Stimulated activated CD4-positive, alpha-beta T cell treated with anti-CD3 and anti-CD28 coated beads, TNF-alpha, amount 100 ng/mL, for 1 hour (primary cell): Measurements from ENCODE around the gene HIF3A.
"Not testable (repeated sequence)": the region's sequence is repeated elsewhere in the genome, so short reads cannot be mapped to it uniquely, and the experiment has no call there.

Experiments used
- DNase-seq, 3 donors: peaks; one replicate each; pipeline ENCODE4 v3.0.0-alpha.2; 2020; ENCODE audit warnings: low read depth in 3 of 3, low spot score in 1 of 3

The HIF3A gene

DNA sequence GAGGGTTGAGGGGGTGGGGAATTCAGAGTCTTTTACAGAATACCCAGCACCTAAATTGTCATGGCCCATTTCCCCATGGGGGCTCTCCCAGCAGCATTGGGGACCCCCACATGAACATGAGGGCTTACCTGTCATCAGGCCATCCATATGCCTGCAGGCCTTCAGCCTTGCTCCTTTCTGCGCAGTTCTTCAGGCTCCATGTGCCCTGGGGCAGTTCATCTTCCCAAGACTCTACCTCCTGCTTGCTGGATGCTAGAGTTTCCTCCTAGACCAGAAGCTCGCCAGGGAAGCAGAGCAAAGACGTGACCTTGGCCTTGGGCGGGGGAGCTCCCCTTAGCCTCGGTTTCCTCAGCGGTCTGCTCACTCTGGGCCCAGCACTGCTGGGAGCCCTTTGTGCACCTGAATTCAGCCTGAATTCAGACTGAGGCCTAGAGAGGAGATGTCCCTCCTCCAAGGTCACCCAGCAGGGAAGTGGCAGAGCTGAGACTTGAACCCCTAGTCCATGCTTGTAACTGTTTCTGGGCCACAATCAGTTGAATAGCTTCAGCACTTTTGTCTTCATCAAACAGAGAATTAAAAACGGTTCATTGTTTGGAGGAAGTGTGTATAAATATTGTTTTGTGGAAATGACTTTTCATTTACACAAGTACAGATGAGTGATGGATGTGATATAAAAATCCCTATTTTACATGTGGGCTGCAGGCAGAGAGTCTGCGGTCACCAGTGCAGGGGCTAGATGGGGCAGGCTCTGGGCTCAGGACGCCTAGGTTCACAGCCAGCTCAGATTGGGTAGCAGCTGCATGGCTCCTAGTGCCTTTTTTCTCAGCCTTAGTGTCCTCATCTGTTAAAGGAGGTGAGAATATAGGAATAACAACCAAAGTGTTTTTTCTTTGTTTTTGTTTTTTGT is 59.6 kb downstream of the HIF3A start:
- no peak for DNase-seq

DNA sequence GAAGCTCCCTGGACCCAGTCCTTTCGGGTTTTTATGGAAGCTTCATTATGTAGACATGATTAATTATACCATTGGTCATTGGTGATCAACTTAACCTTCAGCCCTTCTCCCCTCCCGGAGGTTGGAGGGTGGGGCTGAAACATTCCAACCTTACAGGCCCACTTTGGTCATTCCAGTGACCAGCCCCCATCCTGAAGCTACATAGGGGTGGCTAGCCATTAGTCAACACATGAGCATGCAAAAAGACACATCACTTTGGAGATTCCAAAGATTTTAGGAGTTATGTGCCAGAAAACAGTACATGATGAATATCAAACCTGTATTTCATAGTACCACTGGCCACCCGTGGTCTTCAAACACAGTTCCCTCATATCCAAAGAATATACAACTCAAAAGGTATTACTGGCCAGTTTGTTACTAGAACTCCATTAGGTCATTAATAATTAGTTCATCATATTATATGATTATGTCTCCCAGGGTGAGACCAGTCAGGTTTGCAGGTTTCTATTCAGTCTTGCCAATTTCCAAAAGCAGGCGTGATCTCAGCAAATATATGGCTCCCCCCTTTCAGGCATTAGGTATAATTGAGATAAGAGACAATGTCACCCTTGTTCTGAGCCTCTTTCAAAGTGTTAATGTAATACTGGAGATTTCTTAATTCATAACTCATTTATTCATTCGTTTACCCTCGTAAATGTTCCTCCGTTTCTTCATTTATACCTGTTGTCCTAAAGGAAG is 61.2 kb downstream of the HIF3A start:
- DNase-seq = no peak

DNA sequence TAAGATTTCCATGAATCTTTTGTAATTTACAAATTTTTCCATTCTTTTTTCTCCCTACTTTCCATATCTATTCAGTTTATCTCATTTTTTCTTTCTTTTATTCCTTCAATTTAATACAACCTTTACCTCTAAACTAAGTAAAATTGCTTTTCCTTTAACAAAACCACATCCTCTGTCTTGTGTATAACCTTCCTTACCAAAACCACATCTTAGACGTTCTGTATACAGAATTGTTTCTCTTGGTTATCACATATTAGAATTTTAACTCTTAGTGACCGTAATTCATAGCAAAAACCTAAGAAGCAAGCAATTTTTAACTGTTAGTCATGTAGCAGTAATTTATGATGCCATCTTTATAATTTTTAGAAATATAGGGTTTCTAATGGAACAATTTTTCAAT is 65.1 kb downstream of the HIF3A start:
- no peak for DNase-seq

DNA sequence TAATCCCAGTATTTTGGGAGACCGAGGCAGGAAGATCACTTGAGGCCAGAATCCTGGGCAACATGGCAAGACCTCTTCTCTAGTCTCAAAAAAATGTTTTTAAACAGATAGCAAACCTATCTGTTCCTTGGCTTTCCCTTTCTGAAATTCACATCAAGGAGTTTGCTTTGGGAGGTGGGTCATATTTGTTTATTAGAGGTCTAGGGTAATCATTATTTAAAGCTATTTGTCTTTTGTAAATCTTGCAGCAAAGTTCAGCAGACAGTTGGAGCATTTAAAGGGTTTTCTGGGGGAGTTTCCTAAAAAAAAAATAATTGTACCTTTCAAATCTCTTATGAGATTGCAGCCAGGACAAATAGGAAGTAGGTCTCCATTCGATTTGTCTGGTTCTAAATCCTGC is 67.5 kb downstream of the HIF3A start:
- no peak for DNase-seq

DNA sequence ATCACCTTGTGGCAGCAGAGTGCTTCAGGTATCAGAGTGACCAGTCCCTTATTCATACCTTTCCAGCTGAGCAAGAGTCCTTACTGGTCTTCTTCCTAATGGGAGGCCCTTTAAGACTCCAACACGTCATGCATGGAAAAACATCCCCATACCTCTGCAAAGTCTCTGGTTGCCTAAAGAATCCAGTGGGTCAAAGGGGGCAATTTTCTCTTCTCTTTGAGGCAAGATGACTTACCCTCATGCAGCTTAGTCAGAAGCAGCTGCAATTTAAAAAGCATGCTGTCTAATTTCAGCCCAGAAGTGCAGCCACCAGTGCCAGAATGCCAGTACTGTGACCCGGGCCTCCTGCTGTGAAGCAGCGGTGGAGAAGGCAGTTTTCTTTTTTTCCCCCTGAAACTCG is 68.7 kb downstream of the HIF3A start:
- DNase-seq = no peak

DNA sequence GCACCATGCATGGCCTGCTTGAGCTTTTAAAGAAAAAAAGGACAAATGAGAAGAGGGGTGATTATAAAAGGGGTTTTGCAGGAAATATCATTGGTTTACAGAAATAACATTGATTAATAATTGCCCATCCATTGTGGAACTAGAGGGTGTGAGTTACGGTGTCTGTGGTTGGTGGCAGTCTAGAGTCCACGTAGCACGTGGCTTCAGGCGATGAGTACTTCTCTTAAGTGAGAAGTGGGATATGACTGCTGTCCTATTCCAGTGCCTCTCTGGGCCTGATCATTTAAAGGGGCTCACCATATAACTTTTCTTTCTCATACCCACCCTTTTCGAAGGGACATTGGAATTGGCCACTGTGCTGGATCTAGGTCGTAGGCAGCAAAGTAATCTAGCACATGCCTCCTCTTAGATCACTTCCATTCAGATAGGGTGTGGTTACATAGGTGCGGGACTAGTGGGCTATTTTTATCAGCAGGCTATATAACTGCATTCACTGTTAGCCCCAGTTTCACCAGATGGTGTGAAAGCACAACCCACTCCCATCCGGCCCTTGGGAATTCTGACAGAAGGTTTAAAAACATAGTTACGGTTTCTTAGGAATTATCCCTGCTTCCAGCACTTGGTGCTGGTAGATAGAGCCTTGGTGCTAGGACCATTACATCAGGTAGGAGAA is 69.9 kb downstream of the HIF3A start:
- no peak for DNase-seq

DNA sequence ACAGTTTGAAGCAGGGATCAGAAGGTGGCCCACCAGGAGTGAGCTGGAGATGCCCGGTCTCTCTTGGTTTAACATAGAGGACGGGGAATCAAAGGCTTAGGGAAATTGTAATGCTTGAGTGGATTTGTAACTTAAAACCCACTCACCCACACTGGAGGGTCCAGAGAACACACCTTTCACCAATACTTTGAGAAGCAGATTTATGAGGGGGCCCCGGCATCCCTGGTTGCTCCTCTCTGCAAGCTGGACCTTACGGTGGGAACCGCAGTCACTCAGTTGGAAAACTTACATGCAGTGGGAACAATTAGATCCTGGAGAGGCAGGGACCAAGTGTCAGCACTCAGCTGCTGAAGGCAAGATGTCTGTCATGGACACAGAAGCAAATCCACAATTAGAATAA is 70.6 kb downstream of the HIF3A start:
- DNase-seq = no peak

DNA sequence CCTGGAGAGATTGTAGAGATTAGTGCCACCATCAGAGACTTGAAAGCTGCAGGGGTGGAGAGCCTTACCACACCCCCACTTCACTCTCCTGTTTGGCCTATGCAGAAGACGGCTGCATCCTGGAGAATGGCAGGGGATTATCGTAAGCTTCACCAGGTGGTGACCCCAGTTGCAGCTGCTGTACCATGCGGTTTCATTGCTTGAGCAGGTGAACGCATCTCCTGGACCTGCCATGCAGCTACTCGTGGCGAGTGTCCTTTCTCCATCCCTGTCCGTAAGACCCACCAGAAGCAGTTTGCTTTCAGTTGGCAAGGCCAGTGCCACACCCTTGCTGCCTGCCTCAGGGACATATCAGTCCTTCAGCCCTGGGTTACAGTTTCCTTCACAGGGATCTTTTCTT is 71.3 kb downstream of the HIF3A start:
- no peak for DNase-seq

DNA sequence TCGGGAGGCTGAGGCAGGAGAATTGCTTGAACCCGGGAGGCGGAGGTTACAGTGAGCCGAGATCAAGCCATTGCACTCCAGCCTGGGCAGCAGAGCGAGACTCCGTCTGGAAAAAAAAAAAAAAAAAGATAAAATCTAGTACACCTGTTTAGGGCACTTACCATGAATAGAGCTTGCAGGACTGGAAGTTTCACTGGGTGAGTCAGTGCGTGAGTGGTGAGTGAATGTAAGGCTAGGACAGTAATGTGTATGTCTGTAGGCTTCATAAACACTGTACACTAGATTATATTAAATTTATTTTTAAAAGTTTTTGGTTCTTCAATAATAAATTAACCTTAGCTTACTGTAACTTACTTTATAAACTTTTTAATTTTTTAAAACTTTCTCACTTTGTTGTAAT is 73.0 kb downstream of the HIF3A start:
- no peak for DNase-seq

DNA sequence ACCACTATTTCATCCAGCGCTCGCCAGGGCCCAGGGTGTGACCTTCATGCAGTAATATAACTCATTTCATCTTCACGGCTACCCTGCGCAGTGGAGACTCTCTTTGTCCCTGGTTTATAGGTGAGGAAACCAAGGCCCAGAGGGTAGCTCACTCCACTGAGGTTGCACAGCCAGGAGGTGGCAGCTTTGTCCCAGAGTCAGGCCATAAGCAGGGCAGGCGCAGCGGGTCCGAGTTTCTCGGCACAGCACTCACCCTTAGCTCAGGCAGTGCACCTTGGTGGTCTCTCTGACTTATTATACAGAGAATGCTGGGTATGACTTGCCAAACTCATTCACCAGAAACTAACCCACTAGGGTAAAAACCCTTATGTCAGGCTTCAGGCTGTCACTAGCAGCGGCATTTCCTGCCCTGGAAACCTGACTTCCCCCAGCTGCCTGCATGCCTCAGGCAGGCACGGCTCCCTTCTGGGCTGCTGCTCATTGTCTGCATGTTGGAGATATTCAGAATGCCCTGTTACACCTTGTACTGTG is 74.6 kb downstream of the HIF3A start:
- DNase-seq = no peak

DNA sequence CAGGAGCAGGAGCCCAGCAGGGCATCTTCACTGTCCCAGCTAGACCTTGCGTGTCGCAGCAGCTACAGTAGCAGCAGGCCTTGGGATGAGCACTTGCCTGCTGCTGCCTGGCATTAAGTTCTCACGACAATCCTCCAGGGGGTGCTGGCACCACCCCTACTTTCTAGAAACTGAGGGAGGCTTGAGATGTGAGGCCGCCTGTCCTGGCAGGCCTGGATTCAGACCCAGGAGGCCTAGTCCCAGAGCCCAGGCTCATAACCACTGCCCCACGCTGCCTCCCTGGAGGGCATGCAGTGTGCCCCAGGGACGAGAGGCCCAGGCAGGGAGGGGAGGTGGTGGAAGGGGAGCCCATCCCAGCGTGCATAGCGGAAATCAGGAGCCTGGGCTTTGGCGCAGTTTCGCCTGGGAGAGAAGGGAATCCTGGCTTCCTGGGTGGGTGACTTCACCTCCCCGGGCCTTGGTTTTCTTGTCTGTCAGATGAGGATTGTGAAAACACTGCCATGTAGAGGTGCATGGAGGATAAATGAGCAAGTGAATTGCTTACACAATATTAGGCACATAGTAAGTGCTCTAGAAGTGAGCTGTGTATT is 76.2 kb downstream of the HIF3A start:
- no peak for DNase-seq

DNA sequence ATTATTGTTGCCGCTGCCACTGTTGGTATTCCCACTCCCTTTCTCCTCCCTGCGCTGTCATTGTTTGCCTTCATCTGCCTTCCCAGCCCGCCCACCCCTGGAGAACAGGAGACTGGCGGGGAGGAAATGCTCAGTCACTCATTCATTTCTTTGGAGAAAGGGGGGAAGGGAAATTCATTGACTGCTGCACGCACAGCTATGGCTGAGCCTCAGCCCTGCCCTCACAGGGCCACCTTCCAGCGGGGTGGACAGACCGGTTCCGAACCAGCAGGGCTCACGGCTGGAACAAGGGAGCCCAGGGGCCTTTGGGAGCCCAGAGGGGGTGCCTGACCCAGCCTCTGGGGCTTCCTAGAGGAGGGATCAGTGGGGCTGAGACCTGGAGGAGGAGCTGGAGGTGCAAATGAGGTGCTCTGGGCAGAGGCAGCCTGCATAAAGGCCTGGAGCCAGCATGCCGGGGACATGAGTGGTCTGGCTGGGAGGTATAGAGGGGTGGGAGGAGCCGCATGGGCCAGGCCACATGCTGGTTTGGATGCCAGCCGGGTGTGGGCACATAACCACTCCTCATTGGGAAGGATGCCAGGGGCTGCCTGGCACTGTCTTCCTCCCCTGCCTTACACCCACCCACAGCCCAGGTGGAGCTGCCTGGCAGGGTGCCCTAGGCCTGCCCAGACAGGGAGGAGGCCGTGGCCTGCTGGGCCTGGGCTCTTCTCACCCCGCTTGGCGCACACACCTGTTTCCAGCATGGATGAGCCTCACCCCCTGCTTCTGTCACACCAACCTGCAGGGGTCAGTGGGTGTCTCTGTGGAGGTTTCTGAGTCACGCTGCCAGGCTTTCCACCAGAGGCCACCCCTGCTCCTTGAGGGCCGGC is 76.9 kb downstream of the HIF3A start:
- no peak for DNase-seq

DNA sequence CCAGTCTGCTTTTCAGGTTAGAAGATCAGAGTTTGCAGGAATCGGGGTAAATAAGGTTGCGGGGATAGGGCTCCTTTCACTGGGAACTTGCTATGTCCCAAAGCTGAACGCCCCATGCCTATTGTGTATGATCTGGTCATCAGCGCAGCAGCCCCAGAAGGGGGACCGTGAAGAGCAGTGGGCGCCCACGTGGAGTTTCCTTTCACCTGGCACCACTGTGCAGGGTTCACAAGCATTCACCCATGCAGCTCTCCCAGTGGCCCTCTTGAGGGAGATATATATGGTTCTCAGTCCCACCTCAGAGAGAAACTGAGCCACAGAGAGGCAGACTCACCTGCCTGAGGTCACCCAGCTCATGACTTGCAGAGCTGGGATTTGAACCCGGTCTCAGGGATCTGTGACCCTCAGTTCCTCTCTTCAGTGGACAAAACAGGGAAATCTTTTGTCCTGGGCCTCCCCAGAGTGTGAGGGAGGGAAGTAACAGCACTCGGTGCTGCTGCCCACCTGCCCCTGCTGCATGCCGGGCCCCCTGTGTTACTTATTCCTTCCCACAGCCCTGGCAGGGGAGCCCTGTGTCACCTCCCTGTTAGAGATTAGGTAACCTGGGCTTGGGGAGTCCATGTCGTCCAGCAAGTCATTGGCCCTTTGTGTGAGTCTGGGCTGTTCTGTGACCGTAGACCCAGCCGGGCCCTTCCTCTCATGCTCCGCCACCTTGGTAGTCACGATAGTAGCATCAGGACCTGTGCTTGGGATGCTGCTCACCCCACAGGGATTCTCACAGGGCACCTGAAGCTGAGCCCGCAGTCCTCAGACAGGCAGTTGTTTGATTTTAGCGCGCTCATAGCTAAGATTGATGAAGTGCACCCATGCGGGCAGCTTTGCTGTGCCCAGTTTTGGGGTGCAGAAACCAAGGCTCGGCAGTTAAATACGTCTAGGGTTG is 78.0 kb downstream of the HIF3A start:
- no peak for DNase-seq

DNA sequence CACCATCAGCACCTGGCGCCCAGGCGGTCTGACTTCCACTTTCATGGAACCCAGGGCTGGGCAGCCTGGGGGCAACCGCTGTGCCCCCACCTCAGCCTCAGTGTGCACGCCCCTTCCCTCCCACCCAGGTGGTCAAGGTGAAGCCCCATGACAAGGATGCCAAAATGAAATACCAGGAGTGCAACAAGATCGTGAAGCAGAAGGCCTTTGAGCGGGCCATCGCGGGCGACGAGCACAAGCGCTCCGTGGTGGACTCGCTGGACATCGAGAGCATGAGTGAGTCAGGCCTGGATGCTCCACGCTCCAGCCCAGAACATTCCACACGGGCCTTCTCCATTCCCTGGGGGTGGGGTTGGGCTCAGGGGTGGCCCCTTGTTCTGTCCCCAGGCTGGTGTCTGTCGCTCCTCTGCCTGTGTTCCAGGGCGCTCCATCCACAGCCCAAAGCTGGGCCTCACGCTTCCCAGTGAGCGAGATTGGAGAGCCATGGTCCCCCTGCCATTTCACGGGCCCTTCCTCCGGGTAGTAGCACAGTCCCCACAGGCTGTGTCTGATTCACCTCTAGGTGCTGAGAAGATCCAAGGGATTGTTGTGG is 78.7 kb downstream of the HIF3A start:
- DNase-seq = not testable (repeated sequence)

DNA sequence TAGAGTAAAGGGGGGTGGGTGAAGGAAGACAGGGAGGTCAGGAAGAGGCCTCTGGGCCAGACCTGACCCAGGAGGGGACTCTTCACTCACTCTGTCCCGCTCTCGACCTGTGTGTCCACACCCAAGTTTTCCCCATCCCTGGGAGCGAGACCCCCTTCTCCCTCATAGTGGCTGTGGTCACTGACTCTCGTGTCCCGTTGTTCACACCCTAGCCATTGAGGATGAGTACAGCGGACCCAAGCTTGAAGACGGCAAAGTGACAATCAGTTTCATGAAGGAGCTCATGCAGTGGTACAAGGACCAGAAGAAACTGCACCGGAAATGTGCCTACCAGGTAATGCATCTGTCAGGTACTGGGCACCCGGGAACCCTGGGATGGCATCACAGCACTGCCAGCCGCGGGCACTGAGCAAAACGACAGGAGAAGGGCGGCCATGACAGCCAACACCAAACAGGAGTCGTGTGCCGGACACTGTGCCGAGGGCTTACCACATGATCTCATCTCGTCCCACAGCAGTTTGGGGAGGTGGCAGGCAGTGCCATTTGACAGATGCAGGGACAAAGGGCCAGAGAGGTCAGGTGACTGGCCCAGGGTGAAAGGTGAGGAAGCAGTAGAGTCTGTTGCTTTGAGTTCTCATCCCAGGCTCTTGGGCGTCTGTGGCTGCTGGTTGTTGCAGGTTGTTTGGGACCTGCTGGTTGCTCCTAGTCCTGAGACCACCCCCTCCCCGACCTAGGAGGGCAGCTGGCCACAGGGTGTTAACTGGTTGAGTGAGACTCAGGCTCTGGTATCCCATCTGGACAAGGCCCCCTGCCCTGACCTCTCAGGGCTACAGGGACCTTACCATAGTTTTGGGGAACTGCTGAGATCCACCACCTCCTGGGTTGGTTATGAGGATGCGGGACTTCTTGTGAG is 79.7 kb downstream of the HIF3A start:
- DNase-seq = no peak

DNA sequence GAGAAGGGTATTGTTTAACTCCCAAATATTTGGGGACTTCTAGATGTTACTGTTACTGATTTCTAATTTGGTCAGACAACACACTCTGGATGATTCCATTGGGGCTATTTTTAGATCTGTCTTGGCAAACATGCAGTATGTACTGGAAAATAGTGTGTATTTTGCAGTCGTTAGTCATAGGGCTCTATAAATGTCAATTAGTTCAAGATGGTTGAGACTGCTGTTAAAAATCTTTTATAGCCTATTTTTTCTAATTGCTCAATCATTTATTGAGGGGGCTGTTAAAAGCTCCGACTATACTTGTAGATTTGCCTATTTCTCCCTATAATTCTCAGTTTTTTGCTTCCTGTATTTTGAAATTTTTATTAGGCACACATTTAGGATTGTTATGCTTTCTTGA is 81.4 kb downstream of the HIF3A start:
- DNase-seq = no peak

DNA sequence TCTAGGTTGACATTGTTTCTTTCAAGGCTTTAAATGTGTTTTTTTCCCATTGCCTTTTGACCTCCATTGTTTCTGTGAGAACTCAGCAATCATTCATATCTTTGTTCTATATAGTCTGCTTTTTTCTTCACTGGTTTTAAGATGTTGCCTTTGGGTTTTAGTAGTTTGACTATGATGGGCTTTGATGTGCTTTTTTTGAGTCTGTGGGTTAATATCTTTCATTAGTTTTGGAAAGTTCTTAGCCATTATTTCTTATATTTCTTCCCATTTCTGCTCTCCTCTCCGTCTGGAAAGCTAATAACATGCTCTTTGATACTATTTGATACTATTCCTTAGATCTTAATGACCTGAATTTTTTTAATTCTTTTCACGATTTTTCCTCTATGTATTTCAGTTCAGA is 83.8 kb downstream of the HIF3A start:
- DNase-seq = no peak

DNA sequence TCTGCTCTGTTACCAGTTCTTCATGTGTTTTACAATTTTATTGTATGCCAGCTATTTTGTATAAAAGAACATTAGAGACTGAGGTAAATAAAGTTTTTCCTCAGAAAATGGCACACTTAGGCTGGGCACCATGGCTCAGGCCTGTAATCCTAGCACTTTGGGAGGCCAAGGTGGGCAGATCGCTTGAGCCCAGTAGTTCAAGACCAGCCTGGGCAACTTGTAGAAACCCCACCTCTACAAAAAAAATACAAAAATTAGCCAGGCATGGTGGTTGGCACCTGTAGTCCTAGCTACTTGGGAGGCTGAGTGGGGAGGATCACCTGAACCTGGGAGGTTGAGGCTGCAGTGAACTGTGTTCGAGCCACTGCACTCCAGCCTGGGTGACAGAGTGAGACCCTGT is 84.5 kb downstream of the HIF3A start:
- no peak for DNase-seq
